Mesendoderm (in vitro differentiated cells): ENCODE results near the gene EVL.

ENCODE experiments used
- DNase-seq: peaks from one replicate; pipeline ENCODE4 v3.0.0; 2013
- H2AK5ac ChIP-seq: 2 replicates; pipeline ENCODE4 v1.6.1; 2013; ENCODE audit warnings: low read length, inconsistent platforms
- H2BK120ac ChIP-seq: 2 replicates; pipeline ENCODE4 v1.6.1; 2013; ENCODE audit warnings: low read depth, mild to moderate bottlenecking, low read length, moderate library complexity, mixed read lengths
- H2BK15ac ChIP-seq: replicated peaks from 2 replicates; pipeline ENCODE4 v1.6.1; 2013; ENCODE audit warnings: low read depth, mild to moderate bottlenecking, moderate library complexity
- H2BK5ac ChIP-seq: 2 replicates; pipeline ENCODE4 v1.6.1; 2013; ENCODE audit warnings: low read length, inconsistent platforms
- H3K18ac ChIP-seq: 2 replicates; pipeline ENCODE4 v1.6.1; 2013; ENCODE audit warnings: mild to moderate bottlenecking, low read length, mixed read lengths
- H3K23ac ChIP-seq: one replicate; pipeline ENCODE4 v1.6.1; 2013; ENCODE audit warnings: low read length
- H3K27ac ChIP-seq: 2 replicates; pipeline ENCODE4 v1.5.1; 2013; ENCODE audit warnings: low read depth, mild to moderate bottlenecking, inconsistent platforms, low read length, moderate library complexity
- H3K27me3 ChIP-seq: 2 replicates; pipeline ENCODE4 v1.6.1; 2013; ENCODE audit warnings: low read length, control low read depth, mild to moderate bottlenecking, inconsistent platforms; ENCODE audit not compliant: insufficient read depth, poor library complexity
- H3K36me3 ChIP-seq: 2 replicates; pipeline ENCODE4 v1.6.1; 2013; ENCODE audit warnings: low read length, inconsistent platforms; ENCODE audit not compliant: control insufficient read depth, insufficient read depth
- H3K4ac ChIP-seq: one replicate; pipeline ENCODE4 v1.6.1; 2013; ENCODE audit warnings: low read depth, mild to moderate bottlenecking, low read length, moderate library complexity
- H3K4me1 ChIP-seq: 2 replicates; pipeline ENCODE4 v1.6.1; 2013; ENCODE audit warnings: low read depth, low read length, inconsistent platforms; ENCODE audit not compliant: control insufficient read depth
- H3K4me2 ChIP-seq: 2 replicates; pipeline ENCODE4 v1.6.1; 2013; ENCODE audit warnings: low read length
- H3K4me3 ChIP-seq: 2 replicates; pipeline ENCODE4 v1.5.1; 2013; ENCODE audit warnings: mild to moderate bottlenecking, low read length
- H3K56ac ChIP-seq: one replicate; pipeline ENCODE4 v1.6.1; 2013; ENCODE audit warnings: low read length
- H3K79me1 ChIP-seq: 2 replicates; pipeline ENCODE4 v1.6.1; 2013; ENCODE audit warnings: low read length, inconsistent platforms
- H3K79me2 ChIP-seq: 2 replicates; pipeline ENCODE4 v1.6.1; 2013; ENCODE audit warnings: mild to moderate bottlenecking, low read length; ENCODE audit not compliant: control insufficient read depth, insufficient read depth
- H3K9ac ChIP-seq: 2 replicates; pipeline ENCODE4 v1.6.1; 2013; ENCODE audit warnings: low read length, inconsistent platforms
- H4K5ac ChIP-seq: one replicate; pipeline ENCODE4 v1.6.1; 2013; ENCODE audit warnings: low read length
- H4K8ac ChIP-seq: one replicate; pipeline ENCODE4 v1.6.1; 2013; ENCODE audit warnings: low read depth, mild to moderate bottlenecking, control low read depth, low read length, moderate library complexity
- WGBS: extraction: QIAGEN DNeasy Blood & Tissue Kit; methylation state at CpG from one replicate; pipeline ENCODE4 v1.1.7; 2013; ENCODE audit warnings: low lambda C conversion rate, missing lambda C conversion rate; ENCODE audit not compliant: insufficient coverage; ENCODE audit errors: extremely low coverage; 5-methylcytosine and 5-hydroxymethylcytosine counted together

EVL gene

GRCh38 chr14:100056964-100057795, 8.0 kb upstream of the EVL start:
- no peaks in the 10 kb centered on the region for H3K4me1 ChIP-seq
- no CpG with 5 or more reads among the region's 4 CpGs for WGBS
- no peak overlapping the region for H3K4me2 ChIP-seq
- H2AK5ac ChIP-seq: no peak overlapping the region
- peak; percentile 58 for DNase-seq
- H2BK120ac ChIP-seq: no peak overlapping the region
- no peak overlapping the region for H3K27ac ChIP-seq
- H4K8ac ChIP-seq: no peak overlapping the region
- H2BK15ac ChIP-seq: no peak overlapping the region
- no peak overlapping the region for H3K18ac ChIP-seq
- H4K5ac ChIP-seq: no peak overlapping the region
- no peak overlapping the region for H3K4me3 ChIP-seq
- peaks cover 1% of the 10 kb centered on the region for H3K27me3 ChIP-seq
- no peak overlapping the region for H2BK5ac ChIP-seq
- H3K79me1 ChIP-seq: no peaks in the 10 kb centered on the region
- no peak overlapping the region for H3K56ac ChIP-seq
- no peaks in the 10 kb centered on the region for H3K36me3 ChIP-seq
- no peak overlapping the region for H3K9ac ChIP-seq
- no peaks in the 10 kb centered on the region for H3K79me2 ChIP-seq
- no peak overlapping the region for H3K23ac ChIP-seq
- H3K4ac ChIP-seq: no peak overlapping the region

- Histone ChIP-seq H2AK5ac (no peak overlapping the region), H4K5ac (no peak overlapping the region)
These were observed 6.3 kb upstream of the EVL start for GRCh38 chr14:100058777-100059437.

DNA sequence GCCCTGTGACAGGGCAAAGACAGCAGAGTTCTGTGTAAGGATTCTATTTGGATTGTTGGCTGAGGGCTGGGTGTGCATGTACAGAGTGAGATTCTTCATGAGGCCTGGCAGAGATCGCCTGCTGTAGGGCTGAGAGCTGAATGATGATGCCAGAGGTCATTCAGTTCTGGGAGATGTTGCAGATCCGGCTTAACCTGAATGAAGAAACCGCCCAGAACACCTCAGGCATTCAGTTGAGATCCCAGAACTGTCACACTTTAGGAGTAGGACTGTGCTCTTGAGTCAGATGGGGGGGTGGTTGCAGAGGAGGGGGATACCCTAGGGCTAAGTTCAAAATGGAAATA, 5.8 kb upstream of the EVL start:
- H2BK5ac ChIP-seq: no peak overlapping the region
- H3K36me3 ChIP-seq: no peaks in the 10 kb centered on the region
- peaks cover 1% of the 10 kb centered on the region for H3K27me3 ChIP-seq
- no peak overlapping the region for H3K23ac ChIP-seq
- no peak overlapping the region for H3K56ac ChIP-seq
- H4K8ac ChIP-seq: no peak overlapping the region
- H3K4me3 ChIP-seq: no peak overlapping the region
- no peak overlapping the region for H2BK120ac ChIP-seq
- no peak overlapping the region for H2BK15ac ChIP-seq
- no peak overlapping the region for H3K4me2 ChIP-seq
- H3K9ac ChIP-seq: no peak overlapping the region
- no peak overlapping the region for H3K27ac ChIP-seq
- DNase-seq: no peak
- H3K4ac ChIP-seq: no peak overlapping the region
- no peaks in the 10 kb centered on the region for H3K4me1 ChIP-seq
- no peaks in the 10 kb centered on the region for H3K79me2 ChIP-seq
- H2AK5ac ChIP-seq: no peak overlapping the region
- H4K5ac ChIP-seq: no peak overlapping the region
- no peaks in the 10 kb centered on the region for H3K79me1 ChIP-seq
- WGBS: no CpG with 5 or more reads among the region's 3 CpGs
- H3K18ac ChIP-seq: no peak overlapping the region

More at GRCh38 chr14:100058777-100059437, 6.3 kb upstream of the EVL start:
- Histone ChIP-seq H4K8ac (no peak overlapping the region), H3K79me2 (no peaks in the 10 kb centered on the region), H3K4me2 (no peak overlapping the region), H3K4me1 (no peaks in the 10 kb centered on the region), H2BK5ac (no peak overlapping the region), H2BK15ac (no peak overlapping the region), H3K79me1 (no peaks in the 10 kb centered on the region), H3K36me3 (no peaks in the 10 kb centered on the region), H3K27ac (no peak overlapping the region), H3K4me3 (no peak overlapping the region), H3K9ac (no peak overlapping the region), H3K4ac (no peak overlapping the region), H3K27me3 (peaks cover 1% of the 10 kb centered on the region), H3K18ac (no peak overlapping the region), H3K23ac (no peak overlapping the region), H2BK120ac (no peak overlapping the region), H3K56ac (no peak overlapping the region)
- DNase-seq: no peak
- no CpG with 5 or more reads among the region's 4 CpGs for WGBS

DNA sequence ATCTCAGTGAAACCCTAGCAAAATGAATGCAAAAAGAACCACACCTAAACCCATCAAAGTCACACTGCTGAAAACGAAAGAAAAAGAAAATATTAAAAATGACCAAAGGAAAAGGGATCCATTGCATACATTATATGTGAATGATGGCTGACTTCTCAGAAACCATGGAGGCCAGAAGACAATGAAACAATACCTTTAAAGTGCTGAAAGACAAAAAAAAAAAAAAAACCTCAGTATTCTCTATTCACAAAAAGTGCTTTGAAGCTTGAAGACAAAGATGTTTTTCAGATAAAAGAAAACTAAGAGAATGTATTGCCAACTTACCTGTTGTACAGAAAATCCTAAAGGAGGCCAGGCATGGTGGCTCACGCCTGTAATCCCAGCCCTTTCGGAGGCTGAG, 4.5 kb upstream of the EVL start:
- Histone ChIP-seq H3K4ac (no peak overlapping the region), H2BK120ac (no peak overlapping the region), H2BK15ac (no peak overlapping the region), H3K18ac (no peak overlapping the region), H3K4me3 (no peak overlapping the region), H3K4me2 (no peak overlapping the region), H3K27ac (no peak overlapping the region), H3K79me2 (no peaks in the 10 kb centered on the region), H3K27me3 (peaks cover 1% of the 10 kb centered on the region), H3K36me3 (no peaks in the 10 kb centered on the region), H3K23ac (no peak overlapping the region), H2BK5ac (no peak overlapping the region), H3K9ac (no peak overlapping the region), H3K79me1 (no peaks in the 10 kb centered on the region), H3K4me1 (no peaks in the 10 kb centered on the region), H2AK5ac (no peak overlapping the region), H4K5ac (no peak overlapping the region), H3K56ac (no peak overlapping the region), H4K8ac (no peak overlapping the region)
- no peak for DNase-seq
- WGBS: no CpG with 5 or more reads among the region's 3 CpGs

GRCh38 chr14:100062590-100062989, 2.6 kb upstream of the EVL start:
- no peak for DNase-seq
- no CpG with 5 or more reads among the region's 4 CpGs for WGBS

More at GRCh38 chr14:100062590-100062989, 2.6 kb upstream of the EVL start:
- H3K79me2 ChIP-seq: no peaks in the 10 kb centered on the region
- H4K8ac ChIP-seq: no peak overlapping the region
- no peak overlapping the region for H3K9ac ChIP-seq
- no peak overlapping the region for H2BK15ac ChIP-seq
- no peaks in the 10 kb centered on the region for H3K36me3 ChIP-seq
- no peak overlapping the region for H3K27ac ChIP-seq
- peaks cover 1% of the 10 kb centered on the region for H3K27me3 ChIP-seq
- H2AK5ac ChIP-seq: no peak overlapping the region
- H3K23ac ChIP-seq: no peak overlapping the region
- no peak overlapping the region for H4K5ac ChIP-seq
- no peak overlapping the region for H2BK120ac ChIP-seq
- no peak overlapping the region for H3K4ac ChIP-seq
- no peak overlapping the region for H3K56ac ChIP-seq
- no peak overlapping the region for H3K4me2 ChIP-seq
- H3K18ac ChIP-seq: no peak overlapping the region
- H3K4me1 ChIP-seq: no peaks in the 10 kb centered on the region
- H2BK5ac ChIP-seq: no peak overlapping the region
- H3K4me3 ChIP-seq: no peak overlapping the region
- H3K79me1 ChIP-seq: peaks cover 2% of the 10 kb centered on the region
